OCI-M1 (cell line): ENCODE data around the gene TFCP2.
"Not testable (repeated sequence)": the region's sequence is repeated elsewhere in the genome, so short reads cannot be mapped to it uniquely, and the experiment has no call there.

ENCODE experiments used
- DNase-seq: peaks from one replicate; lab custom pipeline; 2025; lab: John Stamatoyannopoulos, UW

The TFCP2 gene

GRCh38 chr12:51082561-51083125 is 90.3 kb downstream of the TFCP2 start:
- DNase-seq = peak; percentile 45

DNA sequence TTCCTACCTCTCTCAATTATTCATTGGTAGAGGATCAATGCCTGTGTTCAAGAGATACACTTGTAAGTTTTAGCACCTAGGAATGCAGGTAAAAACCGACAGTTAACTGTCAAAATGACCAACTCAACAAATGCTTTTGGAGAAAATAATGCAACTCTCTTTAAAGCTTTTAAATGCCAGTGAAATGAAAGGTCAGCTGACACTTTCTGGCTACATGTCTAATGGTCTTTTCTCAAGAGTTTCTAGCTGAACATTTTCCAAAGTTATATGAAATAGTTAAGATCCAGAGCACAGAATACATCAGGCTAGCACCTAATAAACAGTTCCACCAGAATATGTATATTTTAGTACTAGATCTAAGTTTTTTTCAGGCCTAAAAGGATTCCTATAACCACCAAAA is 91.5 kb downstream of the TFCP2 start:
- no peak for DNase-seq

DNA sequence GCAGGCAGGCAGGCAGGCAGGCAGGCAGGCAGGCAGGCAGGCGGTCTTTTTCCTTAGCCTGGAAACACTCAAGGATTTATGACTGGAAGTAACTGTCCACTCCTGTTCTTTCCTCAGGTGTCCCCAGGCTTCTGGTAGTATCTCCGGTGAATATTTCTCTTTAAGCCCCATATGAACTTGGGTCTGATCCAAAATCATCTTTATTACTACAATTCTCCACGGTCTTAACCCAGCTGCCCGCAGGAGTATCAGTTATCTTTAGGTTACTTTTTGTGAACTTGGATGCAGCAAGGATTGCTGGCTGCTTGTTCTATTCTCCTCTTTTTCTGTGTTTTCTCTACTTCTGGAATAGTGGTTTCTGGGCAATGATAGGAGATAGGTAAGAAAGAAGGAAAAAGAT is 92.8 kb downstream of the TFCP2 start:
- no peak for DNase-seq

DNA sequence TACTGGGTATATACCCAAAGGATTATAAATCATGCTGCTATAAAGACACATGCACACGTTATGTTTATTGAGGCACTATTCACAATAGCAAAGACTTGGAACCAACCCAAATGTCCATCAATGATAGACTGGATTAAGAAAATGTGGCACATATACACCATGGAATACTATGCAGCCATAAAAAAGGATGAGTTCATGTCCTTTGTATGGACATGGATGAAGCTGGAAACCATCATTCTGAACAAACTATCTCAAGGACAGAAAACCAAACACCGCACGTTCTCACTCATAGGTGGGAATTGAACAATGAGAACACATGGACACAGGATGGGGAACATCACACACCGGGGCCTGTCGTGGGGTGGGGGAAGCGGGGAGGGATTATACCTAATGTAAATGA is 94.1 kb downstream of the TFCP2 start:
- not testable (repeated sequence) for DNase-seq

- not testable (repeated sequence) for DNase-seq
Measured at GRCh38 chr12:51078346-51078745, 94.6 kb downstream of the TFCP2 start.

DNA sequence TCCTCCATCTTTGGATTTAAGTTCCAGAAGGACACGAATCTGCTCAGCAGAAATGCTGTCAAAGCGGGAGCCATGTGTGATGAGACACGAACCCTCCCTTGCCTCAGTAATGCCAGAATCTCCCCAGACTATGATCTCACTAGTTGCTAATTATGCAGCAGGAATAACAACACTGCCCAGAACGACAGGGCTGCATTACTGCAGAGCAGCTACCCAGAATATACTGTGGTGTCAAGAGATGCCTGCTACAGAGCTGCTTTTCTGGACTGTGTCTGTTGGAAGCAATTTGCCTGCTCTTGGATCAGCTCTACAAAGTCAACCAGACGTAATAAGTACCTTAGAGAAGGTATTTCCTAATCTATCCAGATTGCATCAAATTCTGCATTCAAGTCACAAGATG is 95.0 kb downstream of the TFCP2 start:
- no peak for DNase-seq

GRCh38 chr12:51076236-51076930 is 96.6 kb downstream of the TFCP2 start:
- no peak for DNase-seq

GRCh38 chr12:51075390-51075789 is 97.5 kb downstream of the TFCP2 start:
- DNase-seq = no peak

- no peak for DNase-seq
Measured at GRCh38 chr12:51071663-51072062, 101.3 kb downstream of the TFCP2 start.

DNA sequence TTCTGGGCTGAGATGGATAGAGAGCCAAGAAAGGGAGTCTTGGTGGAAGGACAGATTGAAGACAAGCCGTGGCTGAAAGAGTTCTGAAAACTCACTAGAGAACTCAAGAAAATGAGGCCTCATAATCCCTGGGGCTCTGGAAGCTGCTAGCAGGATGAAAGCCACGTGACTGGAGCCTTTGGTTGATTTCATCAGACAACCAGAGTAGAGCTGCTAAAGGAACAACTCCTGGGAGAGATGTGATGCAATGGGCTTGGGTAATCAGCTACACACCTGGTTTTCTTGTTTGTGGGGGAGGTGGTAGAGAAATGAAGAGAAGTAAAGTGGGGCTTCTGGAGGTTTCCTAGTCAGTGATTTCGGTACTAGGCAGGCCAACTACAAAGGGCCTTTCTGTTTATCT is 102.9 kb downstream of the TFCP2 start:
- DNase-seq = peak; percentile 35

GRCh38 chr12:51067771-51068170 is 105.2 kb downstream of the TFCP2 start:
- DNase-seq = no peak

DNA sequence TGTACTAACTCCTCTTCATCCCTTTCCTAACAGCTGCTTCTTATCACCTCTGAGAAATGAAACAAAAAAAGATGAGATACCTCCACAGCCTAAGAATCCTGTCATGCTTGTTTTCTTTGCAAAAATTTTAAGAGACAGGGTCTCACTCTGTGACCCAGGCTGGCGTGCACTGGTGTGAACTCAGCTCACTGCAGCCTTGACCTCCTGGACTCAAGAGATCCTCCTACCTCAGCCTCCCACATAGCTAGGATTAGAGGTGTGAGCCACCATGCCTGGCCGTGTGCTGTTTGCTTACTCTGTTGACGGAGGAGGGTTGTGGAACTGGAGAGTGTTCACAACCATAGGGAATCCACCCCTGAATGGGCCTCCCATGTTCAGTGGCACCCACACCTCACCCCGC is 105.7 kb downstream of the TFCP2 start:
- no peak for DNase-seq

DNA sequence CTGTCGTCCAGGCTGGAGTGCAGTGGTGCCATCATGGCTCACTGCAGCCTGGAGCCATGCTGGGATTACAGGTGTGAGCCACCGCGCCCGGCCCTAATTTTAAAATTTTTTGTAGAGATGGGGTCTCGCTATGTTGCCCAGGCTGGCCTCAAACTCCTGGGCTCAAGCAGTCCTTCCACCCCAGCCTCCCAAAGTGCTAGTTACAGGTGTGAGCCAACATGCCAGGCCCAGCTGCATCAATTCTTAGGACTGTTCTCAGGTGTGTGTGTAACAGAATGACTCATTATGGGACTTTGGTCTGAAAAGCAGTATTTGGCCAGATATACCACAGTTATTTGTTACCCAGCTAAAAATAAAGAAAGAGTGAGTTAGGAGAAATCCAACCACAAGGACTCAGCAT is 107.4 kb downstream of the TFCP2 start:
- no peak for DNase-seq

GRCh38 chr12:51062631-51063397 is 110.1 kb downstream of the TFCP2 start:
- no peak for DNase-seq

- no peak for DNase-seq
Measured at GRCh38 chr12:51059086-51059485, 113.8 kb downstream of the TFCP2 start.

DNA sequence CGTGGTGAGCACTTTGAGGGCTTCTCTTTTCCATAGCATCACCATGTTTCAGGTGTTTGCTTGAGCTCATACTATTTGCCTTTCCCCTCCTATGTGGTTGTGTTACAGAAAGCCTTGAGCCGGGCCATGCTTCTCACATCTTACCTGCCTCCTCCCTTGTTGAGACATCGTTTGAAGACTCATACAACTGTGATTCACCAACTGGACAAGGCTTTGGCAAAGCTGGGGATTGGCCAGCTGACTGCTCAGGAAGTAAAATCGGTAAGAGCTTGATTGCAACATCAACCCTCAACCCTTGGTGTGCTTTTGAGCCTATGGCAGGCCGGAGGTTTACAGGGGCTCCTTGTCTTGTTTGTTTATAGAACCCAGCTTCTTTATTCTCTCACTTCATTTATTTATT is 116.7 kb downstream of the TFCP2 start:
- no peak for DNase-seq

DNA sequence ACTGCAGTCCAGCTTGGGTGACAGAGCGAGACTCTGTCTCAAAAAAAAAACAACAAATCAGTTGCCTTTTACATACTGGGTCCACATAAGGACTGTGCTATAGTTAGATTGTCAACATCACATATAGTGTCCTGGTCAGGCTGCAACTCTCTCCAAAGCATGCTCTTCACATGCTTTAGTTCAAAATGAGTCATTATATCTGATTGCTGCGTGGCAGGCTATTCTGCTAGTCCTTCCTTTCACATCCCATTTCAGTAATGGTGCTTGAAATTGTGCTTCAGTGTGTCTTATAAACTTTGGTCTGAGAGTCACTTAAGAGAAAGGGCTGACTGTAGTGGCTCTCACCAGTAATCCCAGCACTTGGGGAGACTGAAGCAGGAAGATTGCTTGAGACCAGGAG is 117.9 kb downstream of the TFCP2 start:
- DNase-seq = no peak

- DNase-seq = no peak
Measured at GRCh38 chr12:51051787-51052186, 121.1 kb downstream of the TFCP2 start.

DNA sequence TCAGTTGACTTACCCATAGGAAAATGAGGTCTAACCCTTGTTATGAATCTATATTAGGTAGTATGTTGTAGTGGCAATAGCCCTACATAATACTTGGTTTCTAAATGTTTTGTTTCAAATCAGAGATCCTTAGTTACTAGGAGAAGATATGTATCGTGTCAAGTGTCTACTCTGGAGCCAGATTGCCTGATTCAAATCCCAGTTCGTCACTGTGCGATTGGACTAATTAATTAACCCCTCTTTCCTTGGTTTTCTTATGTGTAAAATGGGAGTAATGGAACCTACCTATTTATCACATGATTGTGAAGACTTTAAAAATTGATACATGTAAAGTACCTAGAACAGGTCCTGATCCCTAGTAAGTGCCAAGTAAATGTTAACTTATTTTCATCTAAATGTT is 123.4 kb downstream of the TFCP2 start:
- DNase-seq = no peak

- DNase-seq = peak; percentile 66
Measured at GRCh38 chr12:51048661-51049251, 124.2 kb downstream of the TFCP2 start.

DNA sequence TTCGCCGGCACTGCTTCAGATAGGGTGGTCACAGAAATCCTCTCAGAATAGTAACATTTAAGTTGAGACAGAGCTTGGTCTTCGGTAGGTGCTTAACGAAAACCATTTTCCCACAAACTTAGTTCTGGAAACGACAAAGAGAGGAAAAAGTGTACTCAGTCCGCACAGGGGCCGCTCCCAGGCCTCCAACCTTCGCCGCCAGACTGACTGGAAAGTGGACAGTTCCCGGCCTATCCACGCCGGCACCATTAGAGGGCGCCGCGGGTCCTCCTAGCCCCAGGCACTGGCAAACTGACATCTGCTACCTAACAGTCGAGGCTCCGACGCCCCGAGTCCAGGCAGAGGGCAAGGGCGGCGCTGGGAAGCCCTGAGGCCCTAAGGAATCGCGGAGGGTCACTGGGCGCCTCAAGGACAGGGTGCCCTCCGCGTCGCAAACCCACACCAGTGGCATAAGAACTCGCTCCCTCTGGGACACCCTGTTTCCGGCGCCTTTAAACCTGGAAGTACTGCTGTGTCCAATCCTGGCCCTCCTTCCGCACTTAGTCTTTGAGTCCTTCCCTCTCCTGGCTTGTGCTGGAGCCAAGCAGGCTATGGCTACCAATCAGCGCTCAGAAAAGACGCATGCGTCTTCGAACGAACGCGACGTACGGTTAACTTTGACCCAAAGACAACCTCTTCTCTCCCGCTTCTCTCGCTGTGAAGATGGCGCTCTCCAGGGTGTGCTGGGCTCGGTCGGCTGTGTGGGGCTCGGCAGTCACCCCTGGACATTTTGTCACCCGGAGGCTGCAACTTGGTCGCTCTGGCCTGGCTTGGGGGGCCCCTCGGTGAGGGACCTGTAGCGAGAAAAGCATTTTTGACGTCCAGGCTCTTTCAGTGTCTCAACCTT is 125.0 kb downstream of the TFCP2 start, which contains the start of gene LETMD1:
Gene LETMD1, plus strand, starts transcription at position 673 of the 886 bp plus-strand sequence. Its CDS starts 30 bp downstream, at position 703.
- DNase-seq = peak; percentile 98
